Left cardiac atrium (tissue), 4 donors: ENCODE measurements around the gene FSCN2. TPM values are rescaled to one million over a fixed set of nuclear protein-coding genes. Genes with fewer than 3 reads are reported as not detected.
A peak's percentile ranks its signal among the peaks of the same experiment; 100 is the strongest.

Source experiments
- ATAC-seq, 2 donors: fragments of 200-7000 bp; cut with Tn5 transposase; one replicate each; pipeline ENCODE4 v1.9.1; 2020; ENCODE audit warnings: mild to moderate bottlenecking in 2 of 2, moderate library complexity in 2 of 2
- DNase-seq: peaks from one replicate; pipeline ENCODE4 v3.0.0-alpha.2; 2020
- intact Hi-C, 2 donors: fragments of 100-400 bp; cut with DNase I; formaldehyde crosslinking; loops; one replicate each; pipeline versions ENCODE4 v1.14.1 to v1.15.1; 2022 to 2023
- total RNA-seq, 2 donors: library from RNA; stranded (reverse); fragmentation: NEBNext Ultra II Directional; extraction: Animal tissue kit (Norgen Biotek cat#: 25700); gene quantifications; one replicate each; pipeline ENCODE4 v1.2.1, GENCODE V29; 2021
- donor health status: DM: no; HTN: yes; CAD: no.
- donor health status: DM: no; HTN: yes; CAD: no; lungs with severe emphysema.
- donor health status: DM: yes; HTN: yes; CAD: no.
- donor health status: Dilated cardiomyopathy.

The FSCN2 gene
- total RNA-seq, 2 donors from 2014 or later = 0.38 to 0.39 TPM

- intact Hi-C loops = loop anchor here in 1 of 2 donors (5.0 to 10.0 kb wide), 2 partner anchors 194 to 236 kb away; partner anchors contain the start of gene SLC38A10
- DNase-seq = peak; percentile 49
- ATAC-seq = peak; percentile 1 to 20
These were observed 39.8 kb upstream of the FSCN2 start for GRCh38 chr17:81488276-81488860.

GRCh38 chr17:81489012-81489997 lies 38.9 kb upstream of the FSCN2 start:
- intact Hi-C loops = loop anchor here in 1 of 2 donors (5.0 to 10.0 kb wide), 2 partner anchors 195 to 237 kb away; partner anchors contain the start of gene SLC38A10
- no peak for ATAC-seq

GRCh38 chr17:81489998-81490992 lies 37.9 kb upstream of the FSCN2 start:
- intact Hi-C loops = loop anchor here in 1 of 2 donors (5.0 to 10.0 kb wide), 2 partner anchors 195 to 238 kb away; partner anchors contain the start of gene SLC38A10
- DNase-seq (no peak), ATAC-seq (no peak)

More at GRCh38 chr17:81489012-81489997, 38.9 kb upstream of the FSCN2 start:
- no peak for DNase-seq

GRCh38 chr17:81491181-81491581 lies 37.0 kb upstream of the FSCN2 start:
- no peak for DNase-seq

GRCh38 chr17:81491761-81492160 lies 36.4 kb upstream of the FSCN2 start:
- DNase-seq (no peak), ATAC-seq (no peak)
- intact Hi-C loops = no loop called here

More at GRCh38 chr17:81491181-81491581, 37.0 kb upstream of the FSCN2 start:
- ATAC-seq = no peak
- intact Hi-C loops = no loop called here

GRCh38 chr17:81492202-81492601 lies 36.0 kb upstream of the FSCN2 start:
- DNase-seq (no peak), ATAC-seq (no peak)
- intact Hi-C loops = no loop called here

- ATAC-seq (no peak), DNase-seq (no peak)
- intact Hi-C loops = no loop called here
These were observed 35.5 kb upstream of the FSCN2 start for GRCh38 chr17:81492706-81493105.

GRCh38 chr17:81493198-81494038 lies 34.8 kb upstream of the FSCN2 start:
- intact Hi-C loops = no loop called here
- DNase-seq = no peak

GRCh38 chr17:81494626-81495377 lies 33.4 kb upstream of the FSCN2 start:
- no peak for DNase-seq
- intact Hi-C loops = no loop called here
- no peak for ATAC-seq

More at GRCh38 chr17:81493198-81494038, 34.8 kb upstream of the FSCN2 start:
- ATAC-seq = no peak

- intact Hi-C loops = no loop called here
- ATAC-seq (peak; percentile 8 to 34), DNase-seq (no peak)
These were observed 29.1 kb upstream of the FSCN2 start for GRCh38 chr17:81498953-81499600.

GRCh38 chr17:81499601-81499970 lies 28.6 kb upstream of the FSCN2 start:
- intact Hi-C loops = no loop called here
- no peak for DNase-seq
- ATAC-seq = no peak

- no peak for ATAC-seq
These were observed 28.1 kb upstream of the FSCN2 start for GRCh38 chr17:81500047-81500446.

GRCh38 chr17:81502471-81503017 lies 25.6 kb upstream of the FSCN2 start:
- intact Hi-C loops = no loop called here
- no peak for DNase-seq
- no peak for ATAC-seq

More at GRCh38 chr17:81500047-81500446, 28.1 kb upstream of the FSCN2 start:
- intact Hi-C loops = no loop called here
- DNase-seq = no peak

GRCh38 chr17:81503619-81504018 lies 24.6 kb upstream of the FSCN2 start:
- DNase-seq (no peak), ATAC-seq (no peak)
- intact Hi-C loops = no loop called here

GRCh38 chr17:81508639-81509206 lies 19.5 kb upstream of the FSCN2 start:
- peak in 1 of 2 donors; percentile 5 for ATAC-seq
- intact Hi-C loops = no loop called here
- no peak for DNase-seq
